Stimulated activated CD8-positive, alpha-beta memory T cell treated with anti-CD3 and anti-CD28 coated beads, Interleukin-12 subunit alpha, Interleukin-12 subunit beta, amount 100 ng/mL, for 1 hour (primary cell): ENCODE measurements around the gene IL26.

Experiments
- DNase-seq: peaks from one replicate; pipeline ENCODE4 v3.0.0-alpha.2; 2020; ENCODE audit warnings: low read depth

The IL26 gene, protein sequence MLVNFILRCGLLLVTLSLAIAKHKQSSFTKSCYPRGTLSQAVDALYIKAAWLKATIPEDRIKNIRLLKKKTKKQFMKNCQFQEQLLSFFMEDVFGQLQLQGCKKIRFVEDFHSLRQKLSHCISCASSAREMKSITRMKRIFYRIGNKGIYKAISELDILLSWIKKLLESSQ

DNA sequence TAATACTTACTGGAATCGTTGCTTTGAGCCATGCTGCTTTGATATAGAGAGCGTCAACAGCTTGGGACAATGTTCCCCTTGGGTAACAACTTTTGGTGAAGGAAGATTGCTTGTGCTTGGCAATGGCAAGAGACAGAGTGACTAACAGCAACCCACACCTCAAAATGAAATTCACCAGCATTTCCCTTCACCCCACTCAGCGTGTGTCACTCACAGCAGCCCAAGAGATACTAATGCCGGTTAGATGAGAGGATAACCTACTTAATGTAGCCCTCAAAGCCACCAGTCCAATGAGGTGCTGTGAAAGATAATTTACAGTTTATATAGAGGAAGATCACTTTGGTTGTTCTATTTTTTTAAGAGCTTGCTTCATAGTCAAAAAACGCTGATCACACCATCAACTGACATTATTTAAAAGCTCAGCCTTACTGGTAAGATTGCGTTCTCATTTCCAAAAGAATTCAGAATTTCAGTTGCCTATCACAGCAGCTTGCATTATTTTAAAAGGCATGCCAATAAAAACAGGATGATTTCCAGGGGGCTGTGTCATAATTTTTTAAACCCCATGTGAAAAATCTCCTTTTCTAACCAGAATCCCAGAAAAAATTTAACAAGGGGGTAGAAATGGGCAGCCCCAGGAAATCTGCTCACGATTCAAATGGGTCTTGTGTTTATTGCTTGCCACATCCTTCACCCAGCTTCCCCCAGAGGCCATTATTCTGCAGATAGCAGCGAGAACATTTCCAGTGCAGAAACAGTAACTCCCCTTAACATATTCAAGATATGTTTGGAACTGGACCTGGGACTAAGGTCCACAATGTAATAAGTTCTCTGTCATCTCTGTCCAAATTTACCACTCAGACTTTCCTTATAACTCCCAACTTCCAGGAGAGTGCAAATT, at the start of gene IL26:
Gene IL26 (minus strand): TSS at position 235 of the 901 bp plus-strand sequence. CDS start 54 bp downstream, at position 181.
- DNase-seq: no peak

GRCh38 chr12:68272732-68273131, 47.1 kb upstream of the IL26 start:
- no peak for DNase-seq

DNA sequence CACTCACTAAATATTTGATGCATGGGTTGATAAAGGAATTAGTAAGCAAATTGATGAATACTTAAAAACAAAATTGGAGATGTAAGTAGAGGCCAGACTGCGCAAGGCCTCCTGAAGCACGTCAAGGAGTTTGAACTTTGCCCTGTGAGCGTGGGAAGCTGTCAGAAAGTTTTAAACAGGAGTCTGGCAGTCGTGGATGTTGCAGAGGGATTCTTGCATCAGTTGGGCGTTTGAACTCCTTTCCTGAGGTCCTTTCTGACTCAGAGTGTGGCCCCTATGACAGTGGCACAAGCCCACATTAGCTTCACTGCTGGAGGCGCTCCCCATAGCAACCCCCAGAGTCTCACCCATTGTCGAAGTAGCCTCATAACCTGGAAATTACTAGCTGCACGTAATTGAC, 45.7 kb upstream of the IL26 start:
- no peak for DNase-seq

DNA sequence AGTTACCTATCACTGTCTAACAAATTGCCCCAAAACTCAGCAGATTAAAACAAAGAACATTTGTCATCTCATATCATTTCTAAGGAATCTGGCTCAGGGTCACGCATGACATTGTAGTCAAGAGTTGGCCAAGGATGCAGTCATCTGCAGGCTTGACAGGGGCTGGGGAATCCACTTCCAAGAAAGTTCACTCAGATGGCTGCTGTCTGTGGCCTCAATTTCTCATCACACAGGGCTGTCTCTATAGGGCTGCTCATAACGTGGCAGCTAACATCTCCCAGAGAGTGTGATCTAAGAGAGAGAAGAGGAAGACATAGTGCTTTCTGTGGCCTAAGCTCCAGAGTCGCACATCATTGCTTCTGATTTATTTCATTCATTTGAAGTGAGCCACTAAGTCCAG, 44.7 kb upstream of the IL26 start:
- no peak for DNase-seq

GRCh38 chr12:68269779-68270178, 44.2 kb upstream of the IL26 start:
- no peak for DNase-seq

- no peak for DNase-seq
These were observed 43.4 kb upstream of the IL26 start for GRCh38 chr12:68268967-68269366.

- DNase-seq: no peak
These were observed 42.3 kb upstream of the IL26 start for GRCh38 chr12:68267892-68268396.

GRCh38 chr12:68264857-68265256, 39.2 kb upstream of the IL26 start:
- no peak for DNase-seq

GRCh38 chr12:68264158-68264855, 38.7 kb upstream of the IL26 start:
- DNase-seq: no peak

GRCh38 chr12:68263366-68263765, 37.8 kb upstream of the IL26 start:
- DNase-seq: no peak

DNA sequence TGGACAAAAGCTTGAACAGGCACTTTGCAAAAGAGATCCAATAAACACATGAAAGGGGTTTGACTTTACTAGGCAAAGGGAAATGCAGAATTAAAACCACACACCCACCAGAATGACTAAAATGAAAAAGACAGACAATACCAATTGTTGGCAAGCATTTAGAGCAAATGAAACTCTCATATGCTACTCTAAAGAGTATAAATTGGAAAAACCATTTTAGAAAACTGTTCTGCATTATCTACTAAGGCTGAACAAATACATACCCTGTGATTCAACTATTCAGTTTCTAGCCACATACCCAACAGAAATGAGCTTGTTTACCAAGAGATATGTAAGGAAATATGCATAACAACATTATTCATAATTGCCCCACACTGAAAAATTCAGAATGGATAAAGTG, 36.3 kb upstream of the IL26 start:
- no peak for DNase-seq

GRCh38 chr12:68260153-68260552, 34.5 kb upstream of the IL26 start:
- no peak for DNase-seq

- no peak for DNase-seq
These were observed 33.8 kb upstream of the IL26 start for GRCh38 chr12:68259318-68259940.

GRCh38 chr12:68253504-68253903, 27.9 kb upstream of the IL26 start, which contains the start of gene IL22:
Gene IL22 (minus strand): TSS chr12:68253604. CDS start chr12:68253448, 156 bp downstream.
- DNase-seq: no peak

DNA sequence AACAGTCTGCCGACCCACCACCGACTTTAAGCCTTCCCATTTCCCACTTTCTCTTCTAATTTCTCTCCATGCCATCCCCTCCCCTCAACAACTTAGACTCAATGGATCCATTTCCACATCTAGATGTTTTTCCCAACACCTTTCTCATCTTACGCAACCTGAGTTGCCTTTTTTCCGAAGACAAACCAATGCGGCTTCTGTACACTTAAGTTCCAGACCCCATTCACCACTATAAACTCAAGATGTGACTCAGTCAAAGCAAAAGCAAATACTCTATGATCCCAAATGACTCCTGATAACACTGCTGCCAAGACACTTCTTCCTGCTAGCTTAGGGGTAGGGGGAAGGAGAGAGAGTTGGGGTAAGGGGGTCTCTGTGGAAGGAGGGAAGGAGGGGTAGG, 26.5 kb upstream of the IL26 start:
- DNase-seq: no peak

DNA sequence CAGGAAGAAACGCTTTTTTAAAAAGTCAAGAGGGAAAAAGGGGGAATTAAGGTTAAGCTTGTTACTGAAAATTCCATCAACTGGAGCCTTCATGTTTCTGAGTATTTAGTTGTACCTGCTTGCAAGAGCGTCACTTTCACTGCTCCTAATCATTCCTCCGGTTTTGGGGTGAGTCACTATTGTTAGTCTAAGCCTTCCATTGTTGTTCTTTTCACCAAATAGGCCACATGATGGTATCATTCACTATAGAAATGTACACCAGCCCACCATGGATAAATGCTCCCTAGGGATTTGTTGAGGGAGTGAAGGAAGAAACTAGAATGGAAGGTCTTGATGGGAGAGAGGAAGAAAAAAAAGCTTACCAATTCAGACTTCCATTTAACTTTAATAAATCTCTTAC, 24.8 kb upstream of the IL26 start:
- no peak for DNase-seq

DNA sequence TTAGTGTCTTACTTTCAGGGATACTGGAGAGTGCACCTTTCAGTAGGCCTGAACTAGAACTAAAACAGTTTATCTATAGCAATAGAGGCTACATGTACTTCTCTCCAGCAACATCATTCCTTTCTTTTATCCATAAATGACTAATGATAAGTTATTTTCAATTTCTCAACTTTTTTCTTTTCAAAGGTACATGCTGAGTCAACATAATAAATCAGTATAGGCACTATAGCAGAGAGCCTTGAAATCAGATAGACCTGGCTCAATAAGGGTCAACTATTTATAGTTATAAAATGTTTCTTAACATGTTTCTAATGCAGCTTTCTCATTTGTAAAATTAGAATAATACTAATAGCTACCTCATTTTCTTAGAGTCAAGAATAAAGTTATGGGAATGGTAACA, 22.2 kb upstream of the IL26 start:
- no peak for DNase-seq

- no peak for DNase-seq
These were observed 20.7 kb upstream of the IL26 start for GRCh38 chr12:68246350-68246749.

- no peak for DNase-seq
These were observed 19.8 kb upstream of the IL26 start for GRCh38 chr12:68245180-68246021.

DNA sequence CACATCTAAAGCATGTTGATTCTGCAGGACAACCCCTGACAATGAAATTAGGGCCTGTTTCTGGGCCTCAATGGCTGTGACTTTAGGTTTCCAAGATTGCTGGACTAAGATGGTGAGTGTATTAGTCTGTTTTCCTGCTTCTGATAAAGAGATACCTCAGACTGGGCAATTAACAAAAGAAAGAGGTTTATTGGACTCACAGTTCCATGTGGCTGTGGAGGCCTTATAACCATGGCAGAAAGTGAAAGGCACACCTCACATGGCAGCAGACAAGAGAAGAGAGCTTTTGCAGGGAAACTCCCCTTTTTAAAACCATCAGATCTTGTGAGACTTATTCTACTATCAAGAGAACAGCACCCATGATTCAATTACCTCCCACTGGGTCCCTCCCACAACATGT, 17.2 kb upstream of the IL26 start:
- no peak for DNase-seq

DNA sequence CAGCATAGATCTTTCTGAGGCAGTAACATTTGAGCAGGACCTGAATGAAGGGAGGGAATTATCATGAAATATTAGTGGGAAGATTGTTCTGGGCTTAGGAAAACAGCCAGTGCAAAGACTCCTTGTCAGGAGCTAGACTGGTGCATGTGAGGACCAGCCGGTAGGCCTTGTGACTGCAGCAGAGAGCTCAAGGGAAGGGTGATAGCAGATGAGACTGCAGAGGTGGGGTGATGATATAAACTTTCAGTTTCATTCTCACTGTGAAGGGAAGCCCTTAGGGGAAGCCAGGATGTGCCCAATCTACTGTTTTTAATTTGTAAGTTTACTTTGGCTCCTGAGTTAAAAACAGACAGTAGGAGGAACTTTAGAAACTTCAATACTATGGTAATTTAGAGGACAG, 15.4 kb upstream of the IL26 start:
- DNase-seq: peak; percentile 4
